ENCODE measurements around the gene CHGA.

DNA sequence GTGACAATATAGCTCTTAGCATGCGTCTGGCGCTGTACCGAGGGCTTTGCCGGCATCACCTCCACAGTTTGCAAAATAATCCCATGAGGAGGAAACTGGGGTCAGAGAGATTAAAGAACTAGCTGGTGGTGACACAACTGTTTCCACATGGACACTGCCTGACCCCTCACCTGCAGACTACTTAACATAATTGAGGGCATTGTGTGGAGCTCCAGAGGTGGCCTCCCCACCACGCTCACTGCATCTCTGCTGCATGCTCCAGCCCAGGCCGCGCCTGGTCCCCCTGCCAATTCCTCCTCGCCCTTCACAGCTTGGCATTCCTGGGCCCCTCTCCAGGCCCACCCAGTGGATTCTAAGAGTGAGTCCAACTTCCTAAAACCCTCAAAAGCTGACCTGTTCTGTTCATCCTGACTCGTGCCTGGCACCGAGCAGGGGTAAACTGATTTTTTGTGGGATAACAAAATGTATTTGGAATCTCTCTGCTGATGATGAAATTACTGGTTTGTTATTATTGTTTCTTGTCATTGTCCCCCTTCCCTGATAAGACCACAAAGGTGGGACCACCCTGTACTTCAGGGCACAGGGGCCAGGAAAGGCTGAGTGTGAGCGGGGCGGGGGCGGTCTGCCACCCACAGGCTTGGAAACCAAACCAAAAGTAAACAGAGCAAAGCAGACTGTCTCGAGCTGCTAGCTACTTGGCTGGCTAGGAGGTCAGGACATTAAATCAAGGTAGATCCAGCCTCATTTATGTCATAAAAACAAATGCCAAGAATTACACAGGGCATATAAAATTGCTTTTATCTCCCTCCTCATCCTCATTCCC, 40.6 kb downstream of the CHGA start:
- TF ChIP-seq, protein P1, sequence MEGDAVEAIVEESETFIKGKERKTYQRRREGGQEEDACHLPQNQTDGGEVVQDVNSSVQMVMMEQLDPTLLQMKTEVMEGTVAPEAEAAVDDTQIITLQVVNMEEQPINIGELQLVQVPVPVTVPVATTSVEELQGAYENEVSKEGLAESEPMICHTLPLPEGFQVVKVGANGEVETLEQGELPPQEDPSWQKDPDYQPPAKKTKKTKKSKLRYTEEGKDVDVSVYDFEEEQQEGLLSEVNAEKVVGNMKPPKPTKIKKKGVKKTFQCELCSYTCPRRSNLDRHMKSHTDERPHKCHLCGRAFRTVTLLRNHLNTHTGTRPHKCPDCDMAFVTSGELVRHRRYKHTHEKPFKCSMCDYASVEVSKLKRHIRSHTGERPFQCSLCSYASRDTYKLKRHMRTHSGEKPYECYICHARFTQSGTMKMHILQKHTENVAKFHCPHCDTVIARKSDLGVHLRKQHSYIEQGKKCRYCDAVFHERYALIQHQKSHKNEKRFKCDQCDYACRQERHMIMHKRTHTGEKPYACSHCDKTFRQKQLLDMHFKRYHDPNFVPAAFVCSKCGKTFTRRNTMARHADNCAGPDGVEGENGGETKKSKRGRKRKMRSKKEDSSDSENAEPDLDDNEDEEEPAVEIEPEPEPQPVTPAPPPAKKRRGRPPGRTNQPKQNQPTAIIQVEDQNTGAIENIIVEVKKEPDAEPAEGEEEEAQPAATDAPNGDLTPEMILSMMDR (conservative IDR thresholded peaks at IDR 0.05), result no peak
- TF ChIP-seq ZFX (IDR thresholded peaks at IDR 0.05), result no peak
